ENCODE results near the gene CAMK4. TPM values are rescaled to one million over a fixed set of nuclear protein-coding genes. Genes with fewer than 3 reads are reported as not detected.
A peak's percentile ranks its signal among the peaks of the same experiment; 100 is the strongest.

CAMK4 gene
- total and polyA plus RNA-seq, 10 donors, result 0.90 to 22.3 (median 12.6) TPM

DNA sequence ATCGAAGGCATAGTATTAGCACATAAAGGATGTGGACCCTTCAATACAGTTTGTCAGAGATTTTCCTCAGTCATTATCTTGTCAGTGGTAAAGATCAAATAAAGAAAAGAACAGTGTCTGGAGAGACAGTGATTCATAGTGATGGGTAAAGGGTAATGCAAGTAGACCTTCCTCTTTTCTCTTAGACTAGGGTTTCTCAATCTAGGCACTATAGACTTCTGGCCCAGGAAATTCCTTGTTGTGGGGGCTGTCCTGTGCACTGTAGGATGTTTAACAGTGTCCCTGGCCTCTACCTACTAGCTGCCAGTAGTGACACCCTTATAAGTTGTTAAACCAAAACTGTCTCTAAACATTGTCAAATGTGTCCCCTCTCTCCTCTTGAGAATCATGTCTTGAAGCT is 6.9 kb downstream of the CAMK4 start:
- WGBS, 5 donors, result 76 to 86% (median 82%) methylated on average over 1 of the region's 1 CpG
- intact Hi-C loops (cut with DNase I; ENCODE audit: low total_unique reads), result no loop called here
- Histone ChIP-seq H3K27me3 (replicated peaks in 1 of 7) (peaks cover 0 to 19% (median 0%) of the 10 kb centered on the region in 7 donors), H3K27ac (peak overlapping the region in 7 of 8 donors; percentile 1 to 73 (median 48)), H3K4me1 (peaks cover 0 to 50% (median 8%) of the 10 kb centered on the region in 6 donors), H3K36me3 (no peaks in the 10 kb centered on the region), H3K4me3 (no peak overlapping the region), H3K9me3 (no peaks in the 10 kb centered on the region)
- no peak for TF ChIP-seq CTCF (IDR thresholded peaks at IDR 0.05 in 8 of 11, conservative IDR thresholded peaks at IDR 0.05 in 3 of 11)
- TF ChIP-seq POLR2A (IDR thresholded peaks at IDR 0.05), result no peak
- TF ChIP-seq POLR2AphosphoS5 (IDR thresholded peaks at IDR 0.05), result no peak
- no peak for DNase-seq

DNA sequence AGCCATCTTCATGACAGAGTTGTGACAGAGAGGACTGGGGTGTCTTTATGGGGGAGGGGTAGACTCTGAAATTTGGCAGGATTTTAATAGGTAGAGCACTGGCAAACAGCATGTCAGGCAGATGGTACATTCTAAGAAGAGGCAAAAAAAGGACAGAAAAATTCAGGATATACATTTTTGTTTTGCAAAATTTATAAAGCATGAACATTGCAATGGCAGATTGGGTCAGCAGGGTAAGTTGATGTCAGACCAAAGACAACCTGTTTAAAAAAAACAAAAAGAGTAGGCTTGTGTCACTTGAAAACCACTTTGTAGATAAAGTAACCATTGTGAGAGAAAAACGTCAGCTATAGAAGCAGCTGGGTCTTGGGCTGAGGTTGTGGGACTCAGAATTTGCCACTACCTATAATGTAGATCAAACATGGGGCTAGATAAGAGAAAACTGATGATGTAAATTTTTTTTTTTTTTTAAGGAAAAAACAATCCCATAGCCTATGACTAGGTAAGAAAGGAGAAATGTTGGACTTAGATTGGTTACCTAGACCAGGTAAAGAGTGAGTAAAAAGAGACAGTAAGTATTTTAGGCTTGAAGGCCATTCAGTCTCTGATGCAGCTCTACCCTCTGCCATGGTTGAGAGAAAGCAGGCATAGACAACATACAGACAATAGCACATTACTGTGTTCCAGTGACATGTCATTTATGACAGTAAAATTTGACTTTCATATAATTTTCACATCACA is 8.3 kb downstream of the CAMK4 start:
- peaks cover 0 to 56% (median 6%) of the 10 kb centered on the region in 6 donors for H3K4me1 ChIP-seq
- H3K27ac ChIP-seq, result peak overlapping the region in 4 of 8 donors; percentile 23 to 73 (median 60)
- 49 to 58% (median 52%) methylated on average over 1 of the region's 1 CpG for WGBS, 5 donors
- H3K9me3 ChIP-seq, result no peaks in the 10 kb centered on the region
- DNase-seq, result no peak
- no peak overlapping the region for H3K4me3 ChIP-seq
- no peaks in the 10 kb centered on the region for H3K36me3 ChIP-seq
- TF ChIP-seq POLR2AphosphoS5 (IDR thresholded peaks at IDR 0.05), result no peak
- TF ChIP-seq CTCF (IDR thresholded peaks at IDR 0.05 in 8 of 11, conservative IDR thresholded peaks at IDR 0.05 in 3 of 11), result no peak
- no peak for TF ChIP-seq POLR2A (IDR thresholded peaks at IDR 0.05)
- intact Hi-C loops (cut with DNase I; ENCODE audit: low total_unique reads), result no loop called here
- peaks cover 0 to 5% (median 0%) of the 10 kb centered on the region in 7 donors for H3K27me3 ChIP-seq (replicated peaks in 1 of 7)

DNA sequence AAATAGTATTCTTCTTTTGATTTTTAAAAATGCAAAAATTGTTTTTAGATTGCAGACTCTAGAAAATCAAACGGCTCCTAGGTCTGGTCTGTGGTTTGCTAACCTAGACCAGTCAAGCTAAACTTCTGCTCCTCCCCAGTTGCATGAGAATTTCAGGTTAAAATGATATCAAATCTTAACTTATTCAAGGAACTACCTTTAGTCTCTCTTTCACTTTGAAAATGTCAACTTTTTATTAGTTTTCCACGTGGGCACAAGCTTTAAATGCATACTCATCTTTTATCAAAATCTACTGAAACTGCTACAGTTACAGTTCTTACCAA is 8.8 kb downstream of the CAMK4 start:
- Histone ChIP-seq H3K27ac (peak overlapping the region in 4 of 8 donors; percentile 23 to 73 (median 60)), H3K27me3 (replicated peaks in 1 of 7) (peaks cover 0 to under 1% (median 0%) of the 10 kb centered on the region in 7 donors), H3K36me3 (no peaks in the 10 kb centered on the region), H3K9me3 (no peaks in the 10 kb centered on the region), H3K4me1 (peaks cover 0 to 51% (median 3%) of the 10 kb centered on the region in 6 donors), H3K4me3 (no peak overlapping the region)
- intact Hi-C loops (cut with DNase I; ENCODE audit: low total_unique reads), result no loop called here
- DNase-seq, result no peak
- TF ChIP-seq CTCF (IDR thresholded peaks at IDR 0.05 in 8 of 11, conservative IDR thresholded peaks at IDR 0.05 in 3 of 11) (no peak), POLR2AphosphoS5 (IDR thresholded peaks at IDR 0.05) (no peak), POLR2A (IDR thresholded peaks at IDR 0.05) (no peak)
- WGBS, 5 donors, result 38 to 59% (median 55%) methylated on average over 2 of the region's 2 CpGs

DNA sequence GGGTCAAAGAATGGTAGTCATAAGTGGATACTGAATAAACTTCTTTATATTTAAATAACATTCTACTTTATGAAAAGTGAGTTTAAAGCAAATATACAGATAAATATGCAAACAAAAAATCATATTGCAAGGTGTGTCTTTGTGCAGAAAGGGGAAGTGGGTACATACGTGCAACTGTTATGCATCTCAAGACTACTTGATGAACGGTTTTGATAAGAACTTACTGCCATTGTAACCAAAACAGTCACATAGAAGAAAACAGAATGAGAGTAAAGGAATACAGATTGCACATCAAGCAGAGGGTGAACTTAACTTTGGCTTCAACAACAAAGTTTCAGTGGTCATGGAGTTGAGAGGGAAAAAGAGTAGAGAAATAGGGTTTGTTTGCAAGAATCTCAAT is 9.9 kb downstream of the CAMK4 start:
- 35 to 41% (median 35%) methylated on average over 2 of the region's 2 CpGs for WGBS, 5 donors
- Histone ChIP-seq H3K27me3 (replicated peaks in 1 of 7) (no peaks in the 10 kb centered on the region), H3K4me3 (no peak overlapping the region), H3K36me3 (no peaks in the 10 kb centered on the region), H3K9me3 (no peaks in the 10 kb centered on the region), H3K27ac (peak overlapping the region in 3 of 8 donors; percentile 45 to 69 (median 56)), H3K4me1 (peaks cover 0 to 47% (median 2%) of the 10 kb centered on the region in 6 donors)
- DNase-seq, result no peak
- intact Hi-C loops (cut with DNase I; ENCODE audit: low total_unique reads), result no loop called here
- TF ChIP-seq CTCF (IDR thresholded peaks at IDR 0.05 in 8 of 11, conservative IDR thresholded peaks at IDR 0.05 in 3 of 11) (no peak), POLR2AphosphoS5 (IDR thresholded peaks at IDR 0.05) (no peak)
